Panc1 (cell line): ENCODE data around the gene ERICH4. TPM values are rescaled to one million over a fixed set of nuclear protein-coding genes. Genes with fewer than 3 reads are reported as not detected.
"Not testable (repeated sequence)": the region's sequence is repeated elsewhere in the genome, so short reads cannot be mapped to it uniquely, and the experiment has no call there.

Experiments
- ATAC-seq: fragments of 200-7000 bp; cut with Tn5 transposase; 2 replicates; pipeline ENCODE4 v1.9.1; 2020; ENCODE audit warnings: mild to moderate bottlenecking, moderate library complexity
- BruUV-seq: library from RNA; stranded (reverse); fragments of 400-500 nt; replicated peaks from 2 replicates; lab custom pipeline; 2021; lab: Mats Ljungman, UMichigan
- CTCF ChIA-PET: fragments of 300-600 bp; sonication (Branson Sonifier 250); formaldehyde crosslinking; loops from one replicate; lab custom pipeline; 2022; ENCODE audit warnings: antibody characterized with exemption; lab: Charles Lee
- POLR2A ChIA-PET: fragments of 300-600 bp; sonication (Branson Sonifier 250); formaldehyde crosslinking; loops from one replicate; lab custom pipeline; 2022; ENCODE audit warnings: antibody characterized with exemption; lab: Charles Lee
- DNase-seq: peaks from one replicate; pipeline ENCODE4 v3.0.0-alpha.2; 2010; ENCODE audit warnings: low read depth, low spot score
- H3K27ac ChIP-seq: 2 replicates; pipeline ENCODE4 v1.5.1; 2011; ENCODE audit warnings: mild to moderate bottlenecking, low read length, inconsistent platforms
- H3K27me3 ChIP-seq: fragments of 200-500 bp; sonication (Bioruptor generic); 2 replicates; pipeline ENCODE4 v1.6.0; 2014; ENCODE audit warnings: low read length, inconsistent platforms; ENCODE audit not compliant: control insufficient read depth, insufficient read depth
- H3K36me3 ChIP-seq: fragments of 200-500 bp; sonication (Bioruptor generic); 2 replicates; pipeline ENCODE4 v1.5.1; 2014; ENCODE audit warnings: inconsistent platforms, mild to moderate bottlenecking, low read length, moderate library complexity; ENCODE audit not compliant: control insufficient read depth, insufficient read depth
- H3K4me1 ChIP-seq: 2 replicates; pipeline ENCODE4 v1.5.1; 2011; ENCODE audit warnings: inconsistent platforms, mild to moderate bottlenecking, low read length, moderate library complexity; ENCODE audit not compliant: control insufficient read depth, insufficient read depth
- H3K4me3 ChIP-seq, 2 experiments: 2 replicates each; pipeline ENCODE4 v1.5.1; 2011 to 2012; ENCODE audit warnings: low read depth in 2 of 2, low read length in 2 of 2, mild to moderate bottlenecking in 2 of 2, inconsistent platforms in 1 of 2, moderate library complexity in 1 of 2
- H3K9me3 ChIP-seq: fragments of 200-500 bp; sonication (Bioruptor generic); 2 replicates; pipeline ENCODE4 v1.5.1; 2014; ENCODE audit warnings: low read depth, mild to moderate bottlenecking, inconsistent platforms, low read length, moderate library complexity; ENCODE audit not compliant: control insufficient read depth, insufficient read depth
- POLR2AphosphoS5 ChIP-seq: IDR thresholded peaks from 2 replicates; pipeline ENCODE4 v1.6.1; 2012; ENCODE audit warnings: mild to moderate bottlenecking, low read depth, low read length, moderate library complexity
- SIN3A ChIP-seq: IDR thresholded peaks from 2 replicates; pipeline ENCODE4 v1.6.1; 2012; ENCODE audit warnings: low read depth, mild to moderate bottlenecking, low read length, moderate library complexity, borderline replicate concordance; ENCODE audit not compliant: insufficient read depth
- TCF7L2 ChIP-seq: IDR thresholded peaks from 2 replicates; pipeline ENCODE4 v1.6.1; 2011; ENCODE audit warnings: mild to moderate bottlenecking, low read depth, low read length, inconsistent platforms
- in situ Hi-C: cut with HindIII; loops from 2 replicates; pipeline ENCODE4 v1.10.0; 2016; ENCODE audit warnings: low sequenced_read_pairs, low pct_unique_long_range_greater_than_20kb
- intact Hi-C: fragments of 100-400 bp; cut with micrococcal nuclease; formaldehyde crosslinking; loops from one replicate; pipeline ENCODE4 v1.10.0; 2022; ENCODE audit not compliant: unreplicated experiment
- total RNA-seq: library from RNA; stranded (reverse); gene quantifications from one replicate; pipeline ENCODE4 v1.2.1, GENCODE V29; 2021; ENCODE audit not compliant: unreplicated experiment
- TF ChIP-seq, protein P1 (sequence below): fragments of 450-650 bp; IDR thresholded peaks from 2 replicates; pipeline ENCODE4 v1.5.1; 2017; ENCODE audit warnings: mild to moderate bottlenecking
- TF ChIP-seq, protein P2 (sequence below), 2 experiments: IDR thresholded peaks; 2 replicates each; pipeline ENCODE4 v1.6.1; 2011 to 2012; ENCODE audit warnings: low read depth in 2 of 2, control low read depth in 1 of 2, low read length in 1 of 2, mild to moderate bottlenecking in 1 of 2, moderate library complexity in 1 of 2; ENCODE audit not compliant: insufficient read depth in 1 of 2

ERICH4 gene
- total RNA-seq, 1 experiment from 2014 or later, result not detected

DNA sequence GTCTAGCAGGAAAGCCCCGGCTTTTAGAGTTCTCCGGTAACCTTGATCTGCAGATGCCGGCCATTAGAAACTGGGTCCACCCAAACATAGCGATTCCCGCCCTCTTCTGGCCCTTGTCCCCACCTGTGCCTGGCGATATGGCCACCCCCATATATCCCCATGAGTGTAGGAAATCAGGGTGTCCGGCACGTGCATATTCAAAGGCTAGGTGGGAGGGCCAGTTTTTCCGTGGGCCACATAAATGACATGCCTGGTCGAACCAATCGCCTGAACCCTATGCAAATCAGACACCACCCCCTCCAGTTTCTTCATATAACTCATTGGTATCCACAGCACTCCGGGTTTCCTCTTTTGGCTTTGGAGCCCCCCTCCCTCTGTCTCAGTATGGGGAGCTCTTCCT, 37.4 kb downstream of the ERICH4 start:
- POLR2A ChIA-PET, result no interaction called here
- no peak overlapping the region for H3K27ac ChIP-seq
- H3K4me3 ChIP-seq, result no peak overlapping the region
- peaks cover 5% of the 10 kb centered on the region for H3K27me3 ChIP-seq
- DNase-seq (no peak), ATAC-seq (no peak)
- in situ Hi-C loops, result no loop called here
- H3K4me1 ChIP-seq, result no peaks in the 10 kb centered on the region
- BruUV-seq, result no TSS peak
- no peaks in the 10 kb centered on the region for H3K36me3 ChIP-seq
- intact Hi-C loops, result no loop called here
- TF ChIP-seq SIN3A (no peak), POLR2AphosphoS5 (no peak), TCF7L2 (no peak)
- TF ChIP-seq, protein P1, sequence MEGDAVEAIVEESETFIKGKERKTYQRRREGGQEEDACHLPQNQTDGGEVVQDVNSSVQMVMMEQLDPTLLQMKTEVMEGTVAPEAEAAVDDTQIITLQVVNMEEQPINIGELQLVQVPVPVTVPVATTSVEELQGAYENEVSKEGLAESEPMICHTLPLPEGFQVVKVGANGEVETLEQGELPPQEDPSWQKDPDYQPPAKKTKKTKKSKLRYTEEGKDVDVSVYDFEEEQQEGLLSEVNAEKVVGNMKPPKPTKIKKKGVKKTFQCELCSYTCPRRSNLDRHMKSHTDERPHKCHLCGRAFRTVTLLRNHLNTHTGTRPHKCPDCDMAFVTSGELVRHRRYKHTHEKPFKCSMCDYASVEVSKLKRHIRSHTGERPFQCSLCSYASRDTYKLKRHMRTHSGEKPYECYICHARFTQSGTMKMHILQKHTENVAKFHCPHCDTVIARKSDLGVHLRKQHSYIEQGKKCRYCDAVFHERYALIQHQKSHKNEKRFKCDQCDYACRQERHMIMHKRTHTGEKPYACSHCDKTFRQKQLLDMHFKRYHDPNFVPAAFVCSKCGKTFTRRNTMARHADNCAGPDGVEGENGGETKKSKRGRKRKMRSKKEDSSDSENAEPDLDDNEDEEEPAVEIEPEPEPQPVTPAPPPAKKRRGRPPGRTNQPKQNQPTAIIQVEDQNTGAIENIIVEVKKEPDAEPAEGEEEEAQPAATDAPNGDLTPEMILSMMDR, result no peak
- TF ChIP-seq, protein P2, sequence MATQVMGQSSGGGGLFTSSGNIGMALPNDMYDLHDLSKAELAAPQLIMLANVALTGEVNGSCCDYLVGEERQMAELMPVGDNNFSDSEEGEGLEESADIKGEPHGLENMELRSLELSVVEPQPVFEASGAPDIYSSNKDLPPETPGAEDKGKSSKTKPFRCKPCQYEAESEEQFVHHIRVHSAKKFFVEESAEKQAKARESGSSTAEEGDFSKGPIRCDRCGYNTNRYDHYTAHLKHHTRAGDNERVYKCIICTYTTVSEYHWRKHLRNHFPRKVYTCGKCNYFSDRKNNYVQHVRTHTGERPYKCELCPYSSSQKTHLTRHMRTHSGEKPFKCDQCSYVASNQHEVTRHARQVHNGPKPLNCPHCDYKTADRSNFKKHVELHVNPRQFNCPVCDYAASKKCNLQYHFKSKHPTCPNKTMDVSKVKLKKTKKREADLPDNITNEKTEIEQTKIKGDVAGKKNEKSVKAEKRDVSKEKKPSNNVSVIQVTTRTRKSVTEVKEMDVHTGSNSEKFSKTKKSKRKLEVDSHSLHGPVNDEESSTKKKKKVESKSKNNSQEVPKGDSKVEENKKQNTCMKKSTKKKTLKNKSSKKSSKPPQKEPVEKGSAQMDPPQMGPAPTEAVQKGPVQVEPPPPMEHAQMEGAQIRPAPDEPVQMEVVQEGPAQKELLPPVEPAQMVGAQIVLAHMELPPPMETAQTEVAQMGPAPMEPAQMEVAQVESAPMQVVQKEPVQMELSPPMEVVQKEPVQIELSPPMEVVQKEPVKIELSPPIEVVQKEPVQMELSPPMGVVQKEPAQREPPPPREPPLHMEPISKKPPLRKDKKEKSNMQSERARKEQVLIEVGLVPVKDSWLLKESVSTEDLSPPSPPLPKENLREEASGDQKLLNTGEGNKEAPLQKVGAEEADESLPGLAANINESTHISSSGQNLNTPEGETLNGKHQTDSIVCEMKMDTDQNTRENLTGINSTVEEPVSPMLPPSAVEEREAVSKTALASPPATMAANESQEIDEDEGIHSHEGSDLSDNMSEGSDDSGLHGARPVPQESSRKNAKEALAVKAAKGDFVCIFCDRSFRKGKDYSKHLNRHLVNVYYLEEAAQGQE (IDR thresholded peaks at IDR 0.05; ENCODE audit: insufficient read depth in 1 of 2, low read depth in 2 of 2, low read length in 1 of 2), result no peak
- no peaks in the 10 kb centered on the region for H3K9me3 ChIP-seq
- CTCF ChIA-PET, result no interaction called here

DNA sequence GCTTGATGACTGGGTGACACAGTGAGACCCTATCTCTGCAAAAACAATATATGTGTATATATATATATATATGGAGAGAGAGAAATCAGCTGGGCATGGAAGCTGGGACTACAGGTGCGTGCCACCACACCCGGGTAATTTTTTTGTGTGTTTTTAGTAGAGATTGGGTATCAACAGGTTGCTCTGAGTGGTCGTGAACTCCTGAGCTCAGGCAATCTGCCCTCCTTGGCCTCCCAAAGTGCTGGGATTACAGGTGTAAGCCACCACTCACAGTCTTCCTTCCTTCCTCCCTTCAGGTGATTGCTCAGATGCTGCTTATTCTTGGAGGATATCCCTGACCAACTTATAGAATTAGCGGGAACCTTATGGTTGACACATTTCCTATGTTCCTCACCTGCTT, 41.9 kb downstream of the ERICH4 start:
- BruUV-seq, result no TSS peak

DNA sequence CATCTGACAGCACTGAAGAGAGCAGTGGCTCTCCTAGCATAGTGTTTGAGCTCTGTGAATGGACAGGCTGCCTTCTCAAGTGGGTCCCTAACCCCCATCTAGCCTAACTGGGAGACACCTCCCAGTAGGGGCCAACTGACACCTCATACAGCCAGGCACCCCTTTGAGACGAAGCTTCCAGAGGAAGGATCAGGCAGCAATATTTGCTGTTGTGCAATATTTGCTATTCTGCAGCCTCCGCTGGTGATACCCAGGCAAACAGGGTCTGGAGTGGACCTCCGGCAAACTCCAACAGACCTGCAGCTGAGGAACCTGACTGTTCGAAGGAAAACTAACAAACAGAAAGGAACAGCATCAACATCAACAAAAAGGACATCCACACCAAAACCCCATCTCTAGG, 44.0 kb downstream of the ERICH4 start:
- H3K36me3 ChIP-seq, H3K4me1 ChIP-seq, CTCF ChIA-PET, H3K27ac ChIP-seq, H3K27me3 ChIP-seq, in situ Hi-C loops, BruUV-seq, H3K4me3 ChIP-seq, intact Hi-C loops, ATAC-seq, POLR2A ChIA-PET, DNase-seq, H3K9me3 ChIP-seq: not testable (repeated sequence)

More for the DNA sequence above, 41.9 kb downstream of the ERICH4 start:
- intact Hi-C loops, result no loop called here
- Histone ChIP-seq H3K27ac (no peak overlapping the region), H3K4me3 (no peak overlapping the region), H3K27me3 (peaks cover 5% of the 10 kb centered on the region), H3K9me3 (no peaks in the 10 kb centered on the region), H3K36me3 (no peaks in the 10 kb centered on the region), H3K4me1 (no peaks in the 10 kb centered on the region)
- no peak for DNase-seq
- ChIA-PET POLR2A (no interaction called here), CTCF (no interaction called here)
- no peak for ATAC-seq
- in situ Hi-C loops, result no loop called here
- TF ChIP-seq, protein P1, result no peak
- TF ChIP-seq TCF7L2 (no peak), SIN3A (no peak), POLR2AphosphoS5 (no peak)
- TF ChIP-seq, protein P2 (IDR thresholded peaks at IDR 0.05; ENCODE audit: insufficient read depth in 1 of 2, low read depth in 2 of 2, low read length in 1 of 2), result no peak
